Measurements from ENCODE around the gene COL17A1. TPM values are rescaled to one million over a fixed set of nuclear protein-coding genes. Genes with fewer than 3 reads are reported as not detected.

Gene COL17A1
- total RNA-seq, 1 experiment from 2014 or later: 0.05 TPM

DNA sequence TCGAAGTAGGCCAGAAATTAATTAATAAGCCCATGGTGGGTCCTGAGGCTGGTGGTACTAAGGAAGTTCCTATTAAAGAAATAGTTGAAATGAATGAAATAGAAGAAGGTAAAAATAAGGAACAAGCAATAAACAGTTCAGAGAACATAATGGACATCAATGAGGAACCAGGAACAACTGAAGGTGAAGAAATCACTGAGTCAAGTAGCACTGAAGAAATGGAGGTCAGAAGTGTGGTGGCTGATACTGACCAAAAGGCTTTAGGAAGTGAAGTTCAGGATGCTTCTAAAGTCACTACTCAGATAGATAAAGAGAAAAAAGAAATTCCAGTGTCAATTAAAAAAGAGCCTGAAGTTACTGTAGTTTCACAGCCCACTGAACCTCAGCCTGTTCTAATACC is 82.8 kb downstream of the COL17A1 start:
- H3K27me3 ChIP-seq (replicated peaks): no peaks in the 10 kb centered on the region
- no peak overlapping the region for H3K27ac ChIP-seq
- H3K9me3 ChIP-seq (replicated peaks): no peaks in the 10 kb centered on the region
- peaks cover 21% of the 10 kb centered on the region for H3K36me3 ChIP-seq
- H3K4me3 ChIP-seq: no peak overlapping the region
- no peak for DNase-seq (ENCODE audit: low read depth in 1 of 2, low spot score in 2 of 2)
- H3K4me1 ChIP-seq (replicated peaks): no peaks in the 10 kb centered on the region

DNA sequence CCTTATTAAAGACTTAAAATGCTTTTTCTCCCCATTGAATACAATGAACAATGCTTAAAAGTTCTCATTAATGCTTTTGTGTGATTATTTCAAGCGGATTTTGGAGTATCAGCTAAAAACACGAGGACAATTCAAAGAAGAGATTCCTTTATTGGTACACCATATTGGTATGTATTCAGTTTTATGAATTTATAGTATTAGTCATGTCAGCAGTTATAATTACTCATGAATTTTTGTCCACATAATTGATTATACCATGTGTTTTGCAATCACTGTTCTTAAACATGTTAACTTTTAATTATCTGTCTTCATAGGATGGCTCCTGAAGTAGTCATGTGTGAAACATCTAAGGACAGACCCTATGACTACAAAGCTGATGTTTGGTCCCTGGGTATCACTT is 86.9 kb downstream of the COL17A1 start:
- Histone ChIP-seq H3K4me3 (no peak overlapping the region), H3K27ac (no peak overlapping the region), H3K27me3 (replicated peaks) (no peaks in the 10 kb centered on the region), H3K4me1 (replicated peaks) (no peaks in the 10 kb centered on the region), H3K9me3 (replicated peaks) (no peaks in the 10 kb centered on the region), H3K36me3 (peaks cover 21% of the 10 kb centered on the region)
- no peak for DNase-seq (ENCODE audit: low read depth in 1 of 2, low spot score in 2 of 2)

DNA sequence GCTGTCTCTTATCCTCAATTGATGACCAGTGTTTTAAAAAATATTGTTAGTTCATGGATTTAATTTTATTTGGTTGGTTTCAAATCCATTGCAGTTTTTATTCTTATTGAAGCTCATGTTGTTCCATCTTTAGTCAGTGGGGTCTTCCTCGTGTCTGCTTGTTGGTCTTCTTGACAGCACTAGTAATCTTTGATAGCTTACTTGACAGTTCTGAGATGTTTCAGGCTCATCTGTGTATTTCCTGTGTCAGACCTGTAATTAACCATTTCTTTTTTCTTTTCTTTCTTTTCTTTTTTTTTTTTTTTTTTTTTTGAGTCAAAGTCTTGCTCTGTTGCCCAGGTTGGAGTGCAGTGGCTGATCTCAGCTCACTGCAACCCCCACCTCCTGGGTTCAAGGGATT is 90.5 kb downstream of the COL17A1 start:
- Histone ChIP-seq H3K4me1 (replicated peaks) (no peaks in the 10 kb centered on the region), H3K27me3 (replicated peaks) (no peaks in the 10 kb centered on the region), H3K27ac (no peak overlapping the region), H3K4me3 (no peak overlapping the region), H3K36me3 (no peaks in the 10 kb centered on the region), H3K9me3 (replicated peaks) (no peaks in the 10 kb centered on the region)
- no peak for DNase-seq (ENCODE audit: low read depth in 1 of 2, low spot score in 2 of 2)

DNA sequence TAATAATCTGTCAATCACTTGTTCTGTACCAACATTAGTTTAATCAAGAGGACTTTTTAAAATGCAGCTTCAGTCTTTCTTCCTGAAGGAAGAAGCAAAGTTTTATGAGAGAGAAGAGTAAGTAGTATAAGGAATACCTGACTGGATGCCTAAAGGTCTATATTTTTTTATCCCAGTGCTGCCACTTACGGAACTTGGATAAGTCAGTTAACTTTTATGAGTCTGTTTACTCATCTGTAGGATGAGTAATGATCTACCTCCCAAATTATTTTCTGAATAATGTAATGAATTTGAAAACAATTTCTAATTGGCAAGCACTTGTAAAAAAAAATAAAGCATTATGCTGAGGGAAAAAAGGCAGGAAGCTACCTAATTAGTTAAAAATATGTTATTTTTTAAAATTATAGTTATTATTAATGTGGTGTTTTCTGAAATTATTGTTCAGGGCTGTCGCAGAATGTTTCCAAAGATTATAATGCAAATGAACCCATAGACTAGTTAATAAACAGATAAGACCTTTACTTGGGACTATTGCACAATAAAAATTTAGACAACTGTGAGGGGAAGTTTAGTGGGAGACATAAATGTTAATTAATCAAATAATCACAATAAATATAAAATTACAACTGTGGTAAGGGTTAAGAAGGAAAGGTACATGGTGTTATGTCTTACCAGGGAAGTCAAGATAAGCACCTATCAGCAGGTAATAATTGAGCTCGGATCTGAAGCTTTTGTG is 94.1 kb downstream of the COL17A1 start:
- H3K9me3 ChIP-seq (replicated peaks): no peaks in the 10 kb centered on the region
- no peak for DNase-seq (ENCODE audit: low read depth in 1 of 2, low spot score in 2 of 2)
- no peaks in the 10 kb centered on the region for H3K36me3 ChIP-seq
- H3K4me3 ChIP-seq: no peak overlapping the region
- no peak overlapping the region for H3K27ac ChIP-seq
- no peaks in the 10 kb centered on the region for H3K27me3 ChIP-seq (replicated peaks)
- no peaks in the 10 kb centered on the region for H3K4me1 ChIP-seq (replicated peaks)

DNA sequence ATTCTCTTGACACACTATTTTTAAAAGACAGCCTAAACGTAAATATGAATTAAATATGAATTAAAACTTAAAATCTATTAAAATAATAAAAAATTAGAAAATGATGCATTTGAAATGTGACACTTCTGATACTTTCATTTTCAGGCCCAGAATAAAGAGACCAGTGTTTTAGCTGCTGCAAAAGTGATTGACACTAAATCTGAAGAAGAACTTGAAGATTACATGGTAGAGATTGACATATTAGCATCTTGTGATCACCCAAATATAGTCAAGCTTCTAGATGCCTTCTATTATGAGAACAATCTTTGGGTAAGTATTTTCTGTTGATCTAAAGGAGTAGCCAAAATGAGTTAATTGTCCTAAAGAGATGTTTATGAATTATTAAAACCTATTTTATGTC is 95.1 kb downstream of the COL17A1 start:
- Histone ChIP-seq H3K27me3 (replicated peaks) (no peaks in the 10 kb centered on the region), H3K27ac (no peak overlapping the region), H3K4me1 (replicated peaks) (peaks cover 3% of the 10 kb centered on the region; the same call in 1 of the 2 replicates), H3K4me3 (no peak overlapping the region), H3K36me3 (no peaks in the 10 kb centered on the region), H3K9me3 (replicated peaks) (no peaks in the 10 kb centered on the region)
- no peak for DNase-seq (ENCODE audit: low read depth in 1 of 2, low spot score in 2 of 2)

DNA sequence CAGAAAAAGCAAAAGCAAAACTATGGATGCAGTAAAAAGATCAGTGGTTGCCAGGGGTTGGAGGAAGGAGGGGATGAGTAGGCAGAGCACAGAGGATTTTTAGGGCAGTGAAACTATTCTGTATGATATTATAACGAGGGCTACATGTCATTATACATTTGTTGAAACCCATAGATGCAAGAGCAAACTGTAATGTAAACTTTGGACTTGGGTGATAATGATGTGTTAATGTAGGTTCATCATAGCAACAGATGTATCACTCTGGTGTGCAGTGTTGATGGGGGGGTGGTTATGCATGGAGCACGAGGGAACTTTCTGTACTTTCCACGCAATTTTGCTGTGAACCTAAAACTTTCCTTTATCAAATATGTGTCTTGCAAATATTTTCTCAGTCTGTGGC is 95.6 kb downstream of the COL17A1 start:
- no peaks in the 10 kb centered on the region for H3K27me3 ChIP-seq (replicated peaks)
- no peak for DNase-seq (ENCODE audit: low read depth in 1 of 2, low spot score in 2 of 2)
- no peak overlapping the region for H3K4me3 ChIP-seq

DNA sequence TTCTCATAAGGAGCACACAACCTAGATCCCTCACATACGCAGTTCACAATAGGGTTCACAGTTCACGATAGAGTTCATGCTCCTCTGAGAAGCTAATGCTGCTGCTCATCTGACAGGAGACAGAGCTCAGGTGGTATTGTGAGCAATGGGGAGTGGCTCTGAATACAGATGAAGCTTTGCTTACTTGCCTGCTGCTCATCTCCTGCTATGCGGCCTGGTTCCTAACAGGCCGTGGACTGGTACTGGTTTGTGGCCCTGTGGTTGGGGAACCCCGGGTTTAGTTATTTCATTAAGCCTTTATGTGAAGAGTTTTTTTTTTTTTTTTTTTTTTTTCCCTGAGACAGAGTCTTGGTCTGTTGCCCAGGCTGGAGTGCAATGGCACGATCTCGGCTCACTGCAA is 99.3 kb downstream of the COL17A1 start:
- Histone ChIP-seq H3K4me3 (no peak overlapping the region), H3K27me3 (replicated peaks) (no peaks in the 10 kb centered on the region), H3K4me1 (replicated peaks) (peaks cover 3% of the 10 kb centered on the region; the same call in 1 of the 2 replicates), H3K9me3 (replicated peaks) (no peaks in the 10 kb centered on the region), H3K36me3 (no peaks in the 10 kb centered on the region), H3K27ac (no peak overlapping the region)
- no peak for DNase-seq (ENCODE audit: low read depth in 1 of 2, low spot score in 2 of 2)

More for the DNA sequence above, 95.6 kb downstream of the COL17A1 start:
- Histone ChIP-seq H3K36me3 (no peaks in the 10 kb centered on the region), H3K27ac (no peak overlapping the region), H3K9me3 (replicated peaks) (no peaks in the 10 kb centered on the region), H3K4me1 (replicated peaks) (peaks cover 3% of the 10 kb centered on the region; the same call in 1 of the 2 replicates)

DNA sequence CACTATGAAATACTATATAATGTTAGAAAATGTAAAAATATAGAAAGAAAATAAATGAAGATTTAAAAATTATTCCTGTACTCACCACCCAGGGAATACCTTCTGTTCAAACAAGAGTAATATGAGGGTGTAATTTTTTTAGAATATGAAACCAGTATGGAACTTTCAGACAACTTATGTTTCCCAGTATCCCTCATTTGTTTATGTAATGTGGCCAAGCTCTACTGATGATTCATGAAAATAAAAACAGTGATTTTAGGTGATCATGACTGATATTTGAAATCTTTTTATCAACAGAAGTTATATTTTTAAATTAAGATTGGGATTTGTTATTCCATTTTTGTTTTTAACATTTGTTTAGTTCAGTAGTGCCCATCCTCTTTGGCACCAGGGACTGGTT is 100.0 kb downstream of the COL17A1 start:
- no peaks in the 10 kb centered on the region for H3K27me3 ChIP-seq (replicated peaks)
- H3K9me3 ChIP-seq (replicated peaks): no peaks in the 10 kb centered on the region
- H3K27ac ChIP-seq: no peak overlapping the region
- no peaks in the 10 kb centered on the region for H3K36me3 ChIP-seq
- peaks cover 3% of the 10 kb centered on the region; the same call in 1 of the 2 replicates for H3K4me1 ChIP-seq (replicated peaks)
- H3K4me3 ChIP-seq: no peak overlapping the region
- DNase-seq (ENCODE audit: low read depth in 1 of 2, low spot score in 2 of 2): no peak

DNA sequence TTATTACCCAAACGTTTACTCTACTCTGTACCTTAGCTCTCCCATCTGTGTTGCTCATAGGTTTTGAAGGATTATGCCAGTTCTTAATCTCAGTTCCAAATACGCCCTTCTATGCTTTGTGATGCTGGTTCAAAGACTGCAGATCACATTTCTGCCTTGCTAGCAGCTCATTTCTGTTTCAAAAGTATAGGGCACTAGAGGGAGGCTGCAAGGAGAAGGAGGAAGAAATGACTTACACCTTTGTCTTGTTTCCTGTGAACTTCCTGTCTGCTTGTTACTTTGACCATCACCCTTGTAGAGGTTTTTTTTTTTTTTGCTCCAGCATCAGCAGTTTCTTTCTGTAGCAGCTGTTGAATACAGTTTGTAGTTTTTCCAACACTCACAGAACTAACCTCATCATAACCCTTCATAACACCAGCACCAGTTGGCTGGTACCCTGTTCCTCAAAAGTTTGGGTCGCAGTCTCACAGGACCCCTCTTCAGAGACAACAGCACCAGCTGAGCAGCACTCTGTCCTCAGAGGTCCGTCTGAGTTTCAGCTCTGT is 102.2 kb downstream of the COL17A1 start:
- Histone ChIP-seq H3K27ac (no peak overlapping the region), H3K36me3 (no peaks in the 10 kb centered on the region), H3K9me3 (replicated peaks) (no peaks in the 10 kb centered on the region), H3K27me3 (replicated peaks) (no peaks in the 10 kb centered on the region), H3K4me1 (replicated peaks) (peaks cover 3% of the 10 kb centered on the region; the same call in 1 of the 2 replicates), H3K4me3 (no peak overlapping the region)
- DNase-seq (ENCODE audit: low read depth in 1 of 2, low spot score in 2 of 2): no peak

DNA sequence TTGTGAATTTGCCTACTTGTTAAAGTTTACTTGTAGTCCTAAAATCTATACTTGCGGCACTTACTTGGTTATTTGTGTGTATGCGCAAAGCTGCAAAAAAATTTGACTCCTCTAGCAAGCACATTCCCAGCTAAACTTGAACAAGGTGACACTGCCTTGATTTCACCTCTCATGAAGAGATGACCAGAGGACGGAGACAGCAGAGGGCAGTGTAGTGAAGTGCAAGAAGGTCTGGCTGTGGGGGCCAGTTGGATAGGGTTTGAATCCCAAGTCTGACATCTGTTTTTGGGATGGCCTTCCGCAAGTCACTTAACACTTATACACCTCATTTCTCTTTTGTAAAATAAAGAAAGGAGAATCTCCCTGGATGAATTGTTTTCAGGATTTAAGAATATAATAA is 103.0 kb downstream of the COL17A1 start:
- H3K4me1 ChIP-seq (replicated peaks): peaks cover 3% of the 10 kb centered on the region; the same call in 1 of the 2 replicates
- no peak overlapping the region for H3K4me3 ChIP-seq
- H3K36me3 ChIP-seq: no peaks in the 10 kb centered on the region
- H3K9me3 ChIP-seq (replicated peaks): no peaks in the 10 kb centered on the region
- no peak overlapping the region for H3K27ac ChIP-seq
- H3K27me3 ChIP-seq (replicated peaks): no peaks in the 10 kb centered on the region
- no peak for DNase-seq (ENCODE audit: low read depth in 1 of 2, low spot score in 2 of 2)

Other genes with a start within 250 kb of the COL17A1 start
- 10.3 and 13.4 TPM in 2 replicates for gene SH3PXD2A, start 230.3 kb downstream of the COL17A1 start, total RNA-seq (2014; rRNA removed; shearing (Covaris generic))
- gene STN1, start 167.7 kb downstream of the COL17A1 start, total RNA-seq (2014; rRNA removed; shearing (Covaris generic)): 26.9 and 27.4 TPM in 2 replicates
- 35.5 and 47.6 TPM in 2 replicates for gene SLK, start 118.7 kb downstream of the COL17A1 start, total RNA-seq (2014; rRNA removed; shearing (Covaris generic))
- gene SFR1, start 36.3 kb upstream of the COL17A1 start, total RNA-seq (2014; rRNA removed; shearing (Covaris generic)): 11.0 and 15.1 TPM in 2 replicates
- 0.08 and 0.16 TPM in 2 replicates for gene CFAP43, start 146.5 kb upstream of the COL17A1 start, total RNA-seq (2014; rRNA removed; shearing (Covaris generic))
- gene GSTO1, start 169.0 kb upstream of the COL17A1 start, total RNA-seq (2014; rRNA removed; shearing (Covaris generic)): 186 and 247 TPM in 2 replicates
- 0.13 TPM in 1 of 2 replicates, not detected in the other for gene GSTO2, start 183.3 kb upstream of the COL17A1 start, total RNA-seq (2014; rRNA removed; shearing (Covaris generic))

Data from SJSA1 (cell line).